ENCODE data around the gene KAT6B. TPM values are rescaled to one million over a fixed set of nuclear protein-coding genes. Genes with fewer than 3 reads are reported as not detected.

Gene KAT6B
- polyA plus RNA-seq, 1 donor from 2014 or later, result 11.5 TPM

DNA sequence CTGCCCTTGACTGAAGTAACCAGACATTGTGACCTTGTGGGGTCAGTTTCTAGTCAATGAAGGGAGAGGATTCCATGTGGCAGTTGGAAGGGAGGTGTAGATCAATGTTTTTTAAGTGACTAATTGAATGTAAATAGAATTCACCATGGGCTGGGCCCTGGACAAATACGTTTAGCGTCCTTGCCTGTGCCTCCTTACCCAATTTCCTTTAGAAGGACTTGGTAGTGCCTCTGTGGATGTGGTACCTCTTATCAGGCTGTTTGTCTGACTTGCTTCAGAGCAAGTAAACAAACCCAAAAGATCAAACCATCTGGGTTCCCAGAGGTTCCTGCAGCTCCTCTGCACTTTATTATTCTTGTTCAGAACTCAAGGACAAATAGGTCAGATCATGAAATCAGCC is 4.3 kb upstream of the KAT6B start:
- Histone ChIP-seq H3K9ac (ENCODE audit: low read length) (no peak overlapping the region), H3K27ac (ENCODE audit: low read length) (no peak overlapping the region), H3K36me3 (ENCODE audit: insufficient read depth, low read length) (no peaks in the 10 kb centered on the region), H3K9me2 (ENCODE audit: insufficient read depth, low read length) (no peaks in the 10 kb centered on the region), H3K4me3 (ENCODE audit: low read length) (no peak overlapping the region), H3K4me2 (ENCODE audit: low read length) (no peak overlapping the region), H3F3A (ENCODE audit: insufficient read depth, low read length, poor library complexity, severe bottlenecking) (no peaks in the 10 kb centered on the region), H3K27me3 (ENCODE audit: insufficient read depth, low read depth, low read length) (no peaks in the 10 kb centered on the region), H3K79me2 (replicated peaks; ENCODE audit: insufficient read depth, low read length) (peaks cover 2% of the 10 kb centered on the region), H4K20me1 (ENCODE audit: insufficient read depth) (no peaks in the 10 kb centered on the region), H3K9me3 (ENCODE audit: low read length) (peaks cover 4% of the 10 kb centered on the region), H2AFZ (ENCODE audit: low read depth, low read length) (no peak overlapping the region)
- TF ChIP-seq EP300 (conservative IDR thresholded peaks at IDR 0.05; ENCODE audit: poor library complexity, severe bottlenecking) (no peak), TAF1 (IDR thresholded peaks at IDR 0.05; ENCODE audit: low read depth) (no peak), SMC3 (conservative IDR thresholded peaks at IDR 0.05; ENCODE audit: poor library complexity) (no peak), MXI1 (conservative IDR thresholded peaks at IDR 0.05; ENCODE audit: poor library complexity, severe bottlenecking) (no peak), POLR2AphosphoS5 (IDR thresholded peaks at IDR 0.05) (no peak), EZH2 (IDR thresholded peaks at IDR 0.05; ENCODE audit: borderline replicate concordance, insufficient read depth, low read length, poor library complexity, severe bottlenecking) (no peak), RAD21 (conservative IDR thresholded peaks at IDR 0.05) (no peak)
- TF ChIP-seq, protein P1, sequence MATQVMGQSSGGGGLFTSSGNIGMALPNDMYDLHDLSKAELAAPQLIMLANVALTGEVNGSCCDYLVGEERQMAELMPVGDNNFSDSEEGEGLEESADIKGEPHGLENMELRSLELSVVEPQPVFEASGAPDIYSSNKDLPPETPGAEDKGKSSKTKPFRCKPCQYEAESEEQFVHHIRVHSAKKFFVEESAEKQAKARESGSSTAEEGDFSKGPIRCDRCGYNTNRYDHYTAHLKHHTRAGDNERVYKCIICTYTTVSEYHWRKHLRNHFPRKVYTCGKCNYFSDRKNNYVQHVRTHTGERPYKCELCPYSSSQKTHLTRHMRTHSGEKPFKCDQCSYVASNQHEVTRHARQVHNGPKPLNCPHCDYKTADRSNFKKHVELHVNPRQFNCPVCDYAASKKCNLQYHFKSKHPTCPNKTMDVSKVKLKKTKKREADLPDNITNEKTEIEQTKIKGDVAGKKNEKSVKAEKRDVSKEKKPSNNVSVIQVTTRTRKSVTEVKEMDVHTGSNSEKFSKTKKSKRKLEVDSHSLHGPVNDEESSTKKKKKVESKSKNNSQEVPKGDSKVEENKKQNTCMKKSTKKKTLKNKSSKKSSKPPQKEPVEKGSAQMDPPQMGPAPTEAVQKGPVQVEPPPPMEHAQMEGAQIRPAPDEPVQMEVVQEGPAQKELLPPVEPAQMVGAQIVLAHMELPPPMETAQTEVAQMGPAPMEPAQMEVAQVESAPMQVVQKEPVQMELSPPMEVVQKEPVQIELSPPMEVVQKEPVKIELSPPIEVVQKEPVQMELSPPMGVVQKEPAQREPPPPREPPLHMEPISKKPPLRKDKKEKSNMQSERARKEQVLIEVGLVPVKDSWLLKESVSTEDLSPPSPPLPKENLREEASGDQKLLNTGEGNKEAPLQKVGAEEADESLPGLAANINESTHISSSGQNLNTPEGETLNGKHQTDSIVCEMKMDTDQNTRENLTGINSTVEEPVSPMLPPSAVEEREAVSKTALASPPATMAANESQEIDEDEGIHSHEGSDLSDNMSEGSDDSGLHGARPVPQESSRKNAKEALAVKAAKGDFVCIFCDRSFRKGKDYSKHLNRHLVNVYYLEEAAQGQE (IDR thresholded peaks at IDR 0.05; ENCODE audit: borderline replicate concordance), result no peak
- TF ChIP-seq, protein P2, sequence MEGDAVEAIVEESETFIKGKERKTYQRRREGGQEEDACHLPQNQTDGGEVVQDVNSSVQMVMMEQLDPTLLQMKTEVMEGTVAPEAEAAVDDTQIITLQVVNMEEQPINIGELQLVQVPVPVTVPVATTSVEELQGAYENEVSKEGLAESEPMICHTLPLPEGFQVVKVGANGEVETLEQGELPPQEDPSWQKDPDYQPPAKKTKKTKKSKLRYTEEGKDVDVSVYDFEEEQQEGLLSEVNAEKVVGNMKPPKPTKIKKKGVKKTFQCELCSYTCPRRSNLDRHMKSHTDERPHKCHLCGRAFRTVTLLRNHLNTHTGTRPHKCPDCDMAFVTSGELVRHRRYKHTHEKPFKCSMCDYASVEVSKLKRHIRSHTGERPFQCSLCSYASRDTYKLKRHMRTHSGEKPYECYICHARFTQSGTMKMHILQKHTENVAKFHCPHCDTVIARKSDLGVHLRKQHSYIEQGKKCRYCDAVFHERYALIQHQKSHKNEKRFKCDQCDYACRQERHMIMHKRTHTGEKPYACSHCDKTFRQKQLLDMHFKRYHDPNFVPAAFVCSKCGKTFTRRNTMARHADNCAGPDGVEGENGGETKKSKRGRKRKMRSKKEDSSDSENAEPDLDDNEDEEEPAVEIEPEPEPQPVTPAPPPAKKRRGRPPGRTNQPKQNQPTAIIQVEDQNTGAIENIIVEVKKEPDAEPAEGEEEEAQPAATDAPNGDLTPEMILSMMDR (IDR thresholded peaks at IDR 0.05; ENCODE audit: poor library complexity, severe bottlenecking), result no peak

DNA sequence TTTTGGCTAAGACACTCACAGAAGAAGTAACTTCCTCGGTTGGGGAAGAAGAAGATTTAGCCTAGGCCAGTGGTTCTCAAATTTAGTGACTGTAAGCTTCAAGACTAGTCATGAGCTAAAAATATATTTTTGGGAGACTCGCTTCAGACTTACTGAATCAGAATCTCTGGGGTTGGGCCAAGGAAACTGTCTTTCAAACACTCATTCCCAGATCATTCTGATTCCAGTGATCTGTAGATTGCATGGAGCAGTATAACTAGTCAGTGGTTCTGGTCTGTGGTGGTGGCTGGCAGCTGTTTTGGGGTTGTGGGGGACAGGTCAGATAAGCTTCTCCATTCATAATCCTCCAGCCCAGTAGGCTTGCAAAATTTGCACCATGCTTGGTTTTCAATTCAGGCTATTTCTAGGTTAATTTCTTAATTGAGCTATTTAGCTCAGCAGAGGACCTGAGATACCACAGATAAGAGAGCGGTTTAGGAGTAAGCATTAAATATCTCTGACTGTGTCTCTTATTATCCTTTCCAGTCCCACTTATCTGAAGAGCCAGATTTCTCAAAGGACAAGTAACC is 3.8 kb upstream of the KAT6B start:
- Histone ChIP-seq H3K79me2 (replicated peaks; ENCODE audit: insufficient read depth, low read length) (peaks cover 7% of the 10 kb centered on the region), H3K36me3 (ENCODE audit: insufficient read depth, low read length) (no peaks in the 10 kb centered on the region), H3F3A (ENCODE audit: insufficient read depth, low read length, poor library complexity, severe bottlenecking) (no peaks in the 10 kb centered on the region), H3K9ac (ENCODE audit: low read length) (no peak overlapping the region), H3K9me2 (ENCODE audit: insufficient read depth, low read length) (no peaks in the 10 kb centered on the region), H4K20me1 (ENCODE audit: insufficient read depth) (no peaks in the 10 kb centered on the region), H3K4me3 (ENCODE audit: low read length) (no peak overlapping the region), H3K9me3 (ENCODE audit: low read length) (no peaks in the 10 kb centered on the region), H3K4me2 (ENCODE audit: low read length) (no peak overlapping the region), H2AFZ (ENCODE audit: low read depth, low read length) (no peak overlapping the region), H3K27ac (ENCODE audit: low read length) (no peak overlapping the region), H3K27me3 (ENCODE audit: insufficient read depth, low read depth, low read length) (no peaks in the 10 kb centered on the region)
- no peak for TF ChIP-seq TAF1 (IDR thresholded peaks at IDR 0.05; ENCODE audit: low read depth)
